Measurements from ENCODE around the gene RPRD1B.

The RPRD1B gene

DNA sequence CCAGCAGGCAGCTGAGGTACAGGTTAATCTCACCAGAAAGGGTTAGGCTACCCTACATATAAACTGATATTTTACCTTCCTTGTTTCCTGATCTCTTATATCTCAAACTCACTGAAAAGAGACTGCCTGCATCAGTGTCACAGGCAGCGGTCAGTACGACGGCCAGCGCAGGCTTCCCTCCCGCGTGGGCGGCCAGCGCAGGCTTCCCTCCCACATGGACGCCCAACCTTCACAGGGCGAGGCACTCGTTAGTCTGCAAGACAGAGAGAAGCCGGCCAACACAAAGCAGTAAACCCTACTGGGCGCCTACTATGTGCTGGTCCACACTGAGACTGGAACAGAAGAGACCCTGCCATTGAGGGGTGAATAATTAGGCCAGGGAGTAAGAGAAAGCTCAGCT, 33.3 kb upstream of the RPRD1B start:
- no peak for DNase-seq
- no peaks in the 10 kb centered on the region for H3K27me3 ChIP-seq
- no peak overlapping the region for H3K4me3 ChIP-seq (ENCODE audit: low read depth, low read length)
- no peaks in the 10 kb centered on the region for H3K9me3 ChIP-seq
- TF ChIP-seq, protein P1, sequence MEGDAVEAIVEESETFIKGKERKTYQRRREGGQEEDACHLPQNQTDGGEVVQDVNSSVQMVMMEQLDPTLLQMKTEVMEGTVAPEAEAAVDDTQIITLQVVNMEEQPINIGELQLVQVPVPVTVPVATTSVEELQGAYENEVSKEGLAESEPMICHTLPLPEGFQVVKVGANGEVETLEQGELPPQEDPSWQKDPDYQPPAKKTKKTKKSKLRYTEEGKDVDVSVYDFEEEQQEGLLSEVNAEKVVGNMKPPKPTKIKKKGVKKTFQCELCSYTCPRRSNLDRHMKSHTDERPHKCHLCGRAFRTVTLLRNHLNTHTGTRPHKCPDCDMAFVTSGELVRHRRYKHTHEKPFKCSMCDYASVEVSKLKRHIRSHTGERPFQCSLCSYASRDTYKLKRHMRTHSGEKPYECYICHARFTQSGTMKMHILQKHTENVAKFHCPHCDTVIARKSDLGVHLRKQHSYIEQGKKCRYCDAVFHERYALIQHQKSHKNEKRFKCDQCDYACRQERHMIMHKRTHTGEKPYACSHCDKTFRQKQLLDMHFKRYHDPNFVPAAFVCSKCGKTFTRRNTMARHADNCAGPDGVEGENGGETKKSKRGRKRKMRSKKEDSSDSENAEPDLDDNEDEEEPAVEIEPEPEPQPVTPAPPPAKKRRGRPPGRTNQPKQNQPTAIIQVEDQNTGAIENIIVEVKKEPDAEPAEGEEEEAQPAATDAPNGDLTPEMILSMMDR (IDR thresholded peaks at IDR 0.05; ENCODE audit: low read depth, low read length), result no peak
- peaks cover 57% of the 10 kb centered on the region for H3K36me3 ChIP-seq
- peaks cover 4% of the 10 kb centered on the region for H3K4me1 ChIP-seq

DNA sequence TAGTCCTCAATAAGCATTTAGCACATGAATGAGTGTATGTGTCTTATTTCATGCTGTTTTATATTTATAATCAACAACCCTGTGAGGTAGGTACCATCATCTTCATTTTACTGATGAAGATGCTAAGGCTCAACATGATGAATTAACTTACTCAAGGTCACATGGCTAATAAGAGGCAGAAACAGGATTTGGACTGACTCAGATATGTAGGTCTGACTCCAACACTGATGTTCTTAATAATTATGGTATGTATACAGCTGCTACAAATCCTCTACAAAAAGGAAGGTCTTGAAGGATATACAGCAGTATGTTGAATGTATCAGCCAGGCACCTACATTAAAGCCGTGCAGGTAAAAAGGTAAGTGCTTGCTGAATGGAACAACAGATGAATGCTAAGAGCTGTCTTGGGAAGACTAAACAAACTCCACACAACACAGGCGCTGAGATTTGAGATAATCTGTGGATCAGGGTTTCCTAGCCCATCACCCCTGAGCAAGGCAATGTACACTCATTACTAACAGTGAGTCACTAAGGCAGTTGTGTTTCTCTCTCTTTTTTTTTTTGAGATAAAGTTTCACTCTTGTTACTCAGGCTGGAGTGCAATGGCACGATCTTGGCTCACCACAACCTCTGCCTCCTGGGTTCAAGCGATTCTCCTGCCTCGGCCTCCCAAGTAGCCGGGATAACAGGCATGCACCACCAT, 32.2 kb upstream of the RPRD1B start:
- H3K4me3 ChIP-seq (ENCODE audit: low read depth, low read length), result no peak overlapping the region
- H3K4me1 ChIP-seq, result peaks cover 4% of the 10 kb centered on the region

DNA sequence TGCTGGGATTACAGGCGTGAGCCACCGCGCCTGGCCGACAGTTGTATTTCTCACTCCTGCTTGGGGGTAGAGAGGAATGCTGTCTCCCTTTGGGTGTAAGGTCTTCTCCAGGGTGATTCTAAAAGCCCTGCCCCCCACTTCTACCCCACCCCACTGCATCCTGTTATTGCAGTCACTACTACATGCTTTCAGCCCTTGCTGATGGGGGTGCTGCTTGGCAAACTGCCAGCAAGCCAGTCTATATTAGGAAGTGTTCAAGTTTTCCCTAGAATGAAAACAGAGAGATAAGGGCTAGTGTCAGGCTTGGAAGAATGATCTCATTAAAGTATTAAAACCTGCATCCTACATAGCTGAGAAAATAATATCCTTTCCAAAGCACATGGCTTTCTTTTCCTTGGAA, 31.6 kb upstream of the RPRD1B start:
- no peak overlapping the region for H3K4me3 ChIP-seq (ENCODE audit: low read depth, low read length)
- TF ChIP-seq, protein P1 (IDR thresholded peaks at IDR 0.05; ENCODE audit: low read depth, low read length), result no peak
- H3K27me3 ChIP-seq, result no peaks in the 10 kb centered on the region
- no peak for DNase-seq
- H3K4me1 ChIP-seq, result peaks cover 4% of the 10 kb centered on the region
- H3K9me3 ChIP-seq, result no peaks in the 10 kb centered on the region
- peaks cover 52% of the 10 kb centered on the region for H3K36me3 ChIP-seq

More for the DNA sequence above, 32.2 kb upstream of the RPRD1B start:
- Histone ChIP-seq H3K27me3 (no peaks in the 10 kb centered on the region), H3K36me3 (peaks cover 54% of the 10 kb centered on the region), H3K9me3 (no peaks in the 10 kb centered on the region)
- TF ChIP-seq, protein P1 (IDR thresholded peaks at IDR 0.05; ENCODE audit: low read depth, low read length), result no peak
- no peak for DNase-seq

- Histone ChIP-seq H3K36me3 (peaks cover 52% of the 10 kb centered on the region), H3K4me1 (peaks cover 7% of the 10 kb centered on the region), H3K27me3 (no peaks in the 10 kb centered on the region), H3K9me3 (no peaks in the 10 kb centered on the region), H3K4me3 (ENCODE audit: low read depth, low read length) (no peak overlapping the region)
- TF ChIP-seq, protein P1 (IDR thresholded peaks at IDR 0.05; ENCODE audit: low read depth, low read length), result no peak
- DNase-seq, result no peak
Measured at GRCh38 chr20:38002422-38002821, 31.1 kb upstream of the RPRD1B start.

- no peaks in the 10 kb centered on the region for H3K27me3 ChIP-seq
- H3K4me3 ChIP-seq (ENCODE audit: low read depth, low read length), result no peak overlapping the region
- DNase-seq, result no peak
- no peaks in the 10 kb centered on the region for H3K9me3 ChIP-seq
- TF ChIP-seq, protein P1 (IDR thresholded peaks at IDR 0.05; ENCODE audit: low read depth, low read length), result no peak
- peaks cover 39% of the 10 kb centered on the region for H3K36me3 ChIP-seq
- H3K4me1 ChIP-seq, result peaks cover 13% of the 10 kb centered on the region
Measured at GRCh38 chr20:38004416-38004815, 29.1 kb upstream of the RPRD1B start.

GRCh38 chr20:38005903-38006302, 27.6 kb upstream of the RPRD1B start:
- H3K4me3 ChIP-seq (ENCODE audit: low read depth, low read length), result no peak overlapping the region
- DNase-seq, result no peak
- H3K9me3 ChIP-seq, result no peaks in the 10 kb centered on the region
- TF ChIP-seq, protein P1 (IDR thresholded peaks at IDR 0.05; ENCODE audit: low read depth, low read length), result no peak
- no peaks in the 10 kb centered on the region for H3K27me3 ChIP-seq
- H3K36me3 ChIP-seq, result peaks cover 36% of the 10 kb centered on the region
- H3K4me1 ChIP-seq, result peaks cover 13% of the 10 kb centered on the region
